Left kidney (tissue), 2 donors: ENCODE measurements around the gene ZFP14. TPM values are rescaled to one million over a fixed set of nuclear protein-coding genes. Genes with fewer than 3 reads are reported as not detected.
"Not testable (repeated sequence)": the region's sequence is repeated elsewhere in the genome, so short reads cannot be mapped to it uniquely, and the experiment has no call there.

Experiments
- DNase-seq: peaks from one replicate; pipeline ENCODE4 v3.0.0-alpha.2; 2013
- polyA plus RNA-seq: library from polyadenylated mRNA; unstranded; fragments of 120-200 nt; gene quantifications from one replicate; pipeline ENCODE4 v1.2.1, GENCODE V29; 2013; ENCODE audit not compliant: insufficient read length

The ZFP14 gene
- polyA plus RNA-seq, 1 donor: 18.2 TPM

DNA sequence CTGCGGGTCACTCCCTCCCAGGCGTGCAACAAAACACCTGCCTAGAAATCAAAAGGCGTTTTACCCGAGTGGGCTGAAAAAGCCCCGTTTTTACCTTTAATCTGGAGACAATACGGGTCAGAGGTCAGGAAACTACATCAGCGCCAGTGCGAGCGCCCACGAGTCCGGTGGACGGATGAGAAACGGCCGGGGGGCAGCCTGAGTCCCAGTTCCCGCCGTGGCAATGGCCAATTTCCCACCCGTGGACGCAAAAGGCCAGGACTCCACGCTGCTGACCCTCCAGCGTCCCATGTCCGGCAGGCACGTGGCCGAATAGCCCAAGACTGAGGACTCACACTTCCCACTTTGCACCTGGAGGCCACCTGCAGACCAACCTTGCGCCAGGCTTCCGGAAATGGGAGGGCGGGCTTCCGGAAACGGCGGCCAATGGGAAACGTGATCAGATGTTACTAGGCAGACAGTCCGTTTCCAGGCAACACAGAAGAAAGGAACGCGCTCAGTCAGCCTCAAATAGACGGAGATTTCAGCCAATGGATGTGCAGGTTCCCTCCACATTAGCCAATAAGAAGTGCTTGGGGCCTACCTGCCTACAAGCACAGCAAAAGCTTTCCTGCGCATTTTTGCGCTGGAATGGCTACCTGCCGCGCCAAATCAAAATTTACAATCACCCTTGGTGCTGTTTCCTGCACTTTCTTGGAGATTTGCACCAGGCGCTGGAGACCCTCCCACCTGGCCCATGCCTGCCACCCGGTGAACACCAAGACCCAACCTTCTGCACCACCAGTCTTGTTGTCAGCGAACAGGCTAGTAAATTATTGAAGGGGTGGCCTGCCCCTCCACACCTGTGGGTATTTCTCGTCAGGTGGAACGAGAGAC is 47.4 kb downstream of the ZFP14 start:
- DNase-seq: peak; percentile 97

DNA sequence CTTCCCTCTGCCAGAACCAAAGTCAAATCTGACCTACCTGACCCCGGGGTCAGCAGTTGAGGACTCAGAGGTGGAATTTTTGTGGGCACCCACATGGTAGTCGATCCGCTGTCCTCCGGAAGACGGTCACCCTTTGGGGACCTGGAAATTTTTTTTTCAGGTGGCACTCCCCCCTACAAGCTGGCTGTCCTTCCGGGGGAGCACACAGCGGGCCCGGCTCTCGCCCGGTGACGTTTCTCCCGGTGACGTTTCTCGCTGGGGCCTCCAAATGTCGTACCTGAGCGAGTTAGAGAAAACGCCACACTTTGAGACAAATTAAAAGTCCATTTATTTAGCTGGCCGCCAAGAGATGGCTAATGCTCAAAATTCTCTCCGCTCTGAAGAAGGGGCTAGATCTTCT is 48.8 kb downstream of the ZFP14 start:
- DNase-seq: no peak

DNA sequence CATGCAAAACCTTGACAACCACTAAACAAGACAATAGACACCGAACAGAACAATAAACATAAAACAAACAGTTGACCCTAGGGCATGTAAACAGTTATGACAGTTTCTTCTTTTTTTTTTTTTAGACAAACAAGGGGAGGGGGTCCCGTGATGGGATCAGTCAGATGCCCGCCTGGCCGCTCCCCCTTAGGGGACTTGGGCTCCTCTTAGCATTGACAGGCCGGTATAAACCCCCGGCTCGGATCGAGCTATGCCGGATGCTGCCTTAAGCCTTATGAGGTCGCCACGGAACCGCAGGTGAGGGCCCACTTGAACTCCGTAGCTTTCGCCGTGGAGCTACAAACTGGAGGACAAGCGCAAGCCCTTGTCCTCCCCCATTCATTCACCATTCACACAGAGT is 49.5 kb downstream of the ZFP14 start:
- not testable (repeated sequence) for DNase-seq

DNA sequence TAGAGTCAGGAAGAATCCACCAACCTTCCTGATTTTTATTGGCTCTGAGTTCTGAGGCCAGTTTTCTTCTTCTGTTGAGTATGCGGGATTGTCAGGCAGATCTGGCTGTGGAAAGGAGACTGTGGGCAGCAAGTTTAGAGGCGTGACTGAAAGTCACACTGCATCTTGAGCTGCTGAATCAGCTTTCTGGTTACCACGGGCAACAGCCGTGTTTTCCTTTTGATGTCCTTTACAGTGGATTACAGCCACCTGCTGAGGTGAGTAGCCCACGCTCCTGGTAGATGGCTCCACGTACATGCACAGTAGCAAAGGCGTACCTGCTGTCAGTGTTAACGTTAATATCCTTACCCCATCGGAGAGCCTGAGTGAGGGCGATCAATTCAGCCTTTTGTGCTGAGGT is 52.4 kb downstream of the ZFP14 start:
- not testable (repeated sequence) for DNase-seq

DNA sequence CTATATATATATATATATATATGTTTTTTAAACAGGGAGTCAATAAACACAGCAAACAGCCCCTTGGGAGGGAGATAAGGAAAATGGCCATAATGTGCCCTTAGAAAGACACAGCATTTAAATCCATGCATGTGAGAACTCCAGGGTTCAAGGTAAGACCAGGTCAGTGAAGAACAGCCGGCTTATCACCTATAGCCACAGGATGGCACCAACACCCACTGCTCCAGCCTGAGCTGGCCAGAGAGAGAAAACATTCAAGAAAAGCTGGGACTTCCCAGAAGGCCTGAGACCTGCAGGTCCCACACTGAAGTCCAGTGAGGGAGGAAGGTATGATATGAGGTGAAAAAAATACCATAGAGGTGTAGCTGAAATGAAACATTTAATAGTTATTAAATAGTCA is 63.8 kb downstream of the ZFP14 start:
- DNase-seq: not testable (repeated sequence)

DNA sequence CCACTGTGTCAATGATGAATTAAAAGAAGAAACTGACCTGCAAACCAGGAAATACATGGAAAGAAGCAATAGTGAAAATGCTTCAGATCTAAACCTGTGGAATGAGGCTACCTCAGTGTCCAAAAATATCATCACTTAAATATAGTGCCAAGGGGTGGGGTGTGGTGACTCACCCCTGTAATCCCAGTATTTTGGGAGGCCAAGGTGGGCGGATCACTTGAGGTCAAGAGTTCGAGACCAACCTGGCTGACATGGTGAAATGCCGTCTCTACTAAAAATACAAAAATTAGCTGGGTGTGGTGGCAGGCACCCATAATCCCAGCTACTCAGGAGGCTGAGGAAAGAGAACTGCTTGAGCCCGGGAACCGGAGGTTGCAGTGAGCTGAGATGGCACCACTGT is 64.9 kb downstream of the ZFP14 start:
- not testable (repeated sequence) for DNase-seq

DNA sequence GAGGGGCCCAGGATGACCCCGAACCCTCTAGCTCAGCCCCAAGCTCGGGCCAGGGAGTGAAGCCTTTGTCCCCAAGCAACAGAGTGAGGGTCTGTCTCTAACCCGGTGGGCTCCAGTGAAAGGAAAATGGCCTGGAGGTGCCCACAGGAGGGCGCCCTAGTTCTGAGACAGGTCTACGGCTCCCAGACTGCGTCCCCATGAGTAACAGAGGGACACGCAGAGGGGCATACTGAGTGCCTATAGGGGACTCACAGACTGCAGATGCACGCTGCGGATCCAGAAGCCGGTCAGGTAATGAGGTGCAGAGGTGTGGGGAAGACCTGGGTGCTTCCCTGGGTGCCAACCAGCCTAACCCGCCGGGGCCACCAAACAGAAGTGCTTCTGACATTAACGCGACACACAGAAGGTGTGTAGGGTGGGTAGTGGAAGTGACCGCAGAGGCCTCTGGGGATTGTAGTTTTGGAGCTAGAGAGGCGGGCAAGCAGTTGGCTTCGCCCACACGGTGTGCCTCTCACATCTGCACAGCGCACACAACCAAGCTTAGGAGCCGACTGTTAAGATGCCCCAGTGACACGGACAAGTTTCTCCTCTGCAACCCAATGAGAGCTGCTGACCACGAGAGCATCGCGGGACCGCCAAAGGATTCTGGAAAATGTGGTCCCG is 67.8 kb downstream of the ZFP14 start:
- DNase-seq: not testable (repeated sequence)

DNA sequence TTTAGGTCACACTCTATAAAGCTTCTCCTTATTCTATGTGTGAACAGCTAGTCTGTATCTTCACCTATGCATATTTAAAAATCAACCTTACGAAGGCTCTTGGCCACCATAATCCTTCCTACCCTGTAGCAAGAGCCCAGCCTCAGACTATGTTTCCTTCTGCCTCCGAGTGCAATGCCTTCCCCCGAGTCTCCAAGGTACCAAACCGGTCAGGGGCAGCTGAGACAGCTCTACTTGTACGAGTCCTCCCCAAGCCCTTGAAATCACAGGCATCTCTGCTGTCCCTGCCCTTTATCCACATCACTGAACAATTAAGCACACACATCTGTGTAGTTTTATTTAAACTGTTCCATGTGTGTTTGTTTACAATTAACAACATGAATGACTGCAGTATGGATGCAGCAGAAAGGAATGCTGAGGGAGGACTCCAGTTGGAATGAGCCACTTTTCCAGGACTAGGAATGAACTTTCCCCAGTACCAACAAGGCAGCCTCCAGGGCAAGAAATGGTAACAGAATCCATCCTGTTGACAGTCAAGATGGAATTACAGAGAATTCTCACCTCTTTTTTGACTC is 68.5 kb downstream of the ZFP14 start:
- DNase-seq: not testable (repeated sequence)

DNA sequence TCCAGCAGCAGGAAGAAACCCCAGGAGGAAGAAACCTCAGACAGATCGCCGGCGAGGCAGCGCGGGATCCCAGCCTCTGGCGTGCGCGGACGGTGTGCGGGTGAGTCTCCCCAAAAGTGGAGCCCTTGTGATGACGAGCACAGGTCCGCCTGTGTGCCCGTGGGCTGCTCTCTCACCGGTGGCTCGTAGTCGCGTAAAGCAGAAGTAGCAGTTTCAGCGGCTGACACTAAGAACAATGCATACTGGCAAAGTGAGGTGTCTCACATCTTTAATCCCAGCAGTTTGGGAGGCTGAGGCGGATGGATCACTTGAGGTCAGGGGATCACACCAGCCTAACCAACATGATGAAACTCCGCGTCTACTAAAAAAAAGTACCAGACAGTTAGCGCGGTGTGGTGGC is 69.2 kb downstream of the ZFP14 start:
- not testable (repeated sequence) for DNase-seq

DNA sequence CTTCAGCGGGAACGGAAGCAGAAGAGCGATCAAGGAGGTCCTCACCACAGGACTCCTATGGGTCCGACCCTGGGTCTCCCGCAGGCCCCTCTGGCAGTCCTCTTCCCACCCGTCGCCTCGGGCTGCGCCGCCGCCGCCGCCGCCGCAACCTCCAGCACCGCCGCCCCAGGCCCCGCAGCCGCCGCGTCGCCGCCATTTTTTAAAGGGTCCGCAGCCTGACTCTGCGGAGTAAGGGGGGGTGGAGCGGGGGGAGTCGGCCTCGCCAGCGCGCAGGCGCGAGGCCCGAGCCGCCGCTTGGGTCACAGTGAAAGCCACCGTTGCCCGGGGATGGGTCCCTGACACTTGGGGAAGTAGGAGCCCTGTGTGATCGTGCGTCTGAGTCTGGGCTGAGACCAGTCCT is 69.7 kb downstream of the ZFP14 start:
- DNase-seq: not testable (repeated sequence)

DNA sequence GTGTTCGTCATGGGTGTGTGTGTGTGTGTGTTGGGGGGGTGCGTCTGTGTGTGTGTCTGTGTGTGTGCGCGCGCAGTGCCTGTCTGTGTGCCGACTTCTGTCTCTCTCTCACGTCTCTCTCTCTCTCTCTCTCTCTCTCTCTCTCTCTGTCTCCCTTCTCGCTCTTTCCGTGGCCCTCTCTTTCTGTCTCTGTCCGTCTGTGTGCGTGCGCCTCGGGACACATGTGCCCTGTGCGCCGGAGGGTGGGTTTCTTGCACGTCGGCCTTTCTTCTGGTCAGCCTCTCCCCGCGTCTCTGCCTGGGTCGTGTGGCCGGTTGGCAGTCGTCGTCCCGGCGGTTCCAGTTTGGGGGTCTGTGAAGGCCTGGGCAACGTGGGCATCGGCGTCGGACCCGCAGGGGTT is 86.7 kb downstream of the ZFP14 start:
- DNase-seq: not testable (repeated sequence)

Other genes starting within 250 kb of the ZFP14 start
- gene CAPNS1, start 239.1 kb downstream of the ZFP14 start, polyA plus RNA-seq: 520 TPM
- 25.6 TPM for gene COX7A1, start 226.8 kb downstream of the ZFP14 start, polyA plus RNA-seq
- gene ZNF565, start 164.5 kb downstream of the ZFP14 start, polyA plus RNA-seq: 8.1 TPM
- gene ZNF146, start 164.1 kb downstream of the ZFP14 start, polyA plus RNA-seq: 155 TPM
- 16.9 TPM for gene ZFP82, start 39.4 kb upstream of the ZFP14 start, polyA plus RNA-seq
- gene ZNF566, start 110.4 kb upstream of the ZFP14 start, polyA plus RNA-seq: 19.4 TPM
- gene ZNF260, start 149.1 kb upstream of the ZFP14 start, polyA plus RNA-seq: 39.3 TPM
- gene ZNF529, start 194.1 kb upstream of the ZFP14 start, polyA plus RNA-seq: 35.0 TPM
- 10.9 TPM for gene ZNF382, start 226.1 kb upstream of the ZFP14 start, polyA plus RNA-seq